ENCODE results near the gene ASB1. TPM values are rescaled to one million over a fixed set of nuclear protein-coding genes. Genes with fewer than 3 reads are reported as not detected.

The ASB1 gene
- total RNA-seq, 1 donor from 2014 or later, result 29.7 TPM

- TF ChIP-seq, protein P1, sequence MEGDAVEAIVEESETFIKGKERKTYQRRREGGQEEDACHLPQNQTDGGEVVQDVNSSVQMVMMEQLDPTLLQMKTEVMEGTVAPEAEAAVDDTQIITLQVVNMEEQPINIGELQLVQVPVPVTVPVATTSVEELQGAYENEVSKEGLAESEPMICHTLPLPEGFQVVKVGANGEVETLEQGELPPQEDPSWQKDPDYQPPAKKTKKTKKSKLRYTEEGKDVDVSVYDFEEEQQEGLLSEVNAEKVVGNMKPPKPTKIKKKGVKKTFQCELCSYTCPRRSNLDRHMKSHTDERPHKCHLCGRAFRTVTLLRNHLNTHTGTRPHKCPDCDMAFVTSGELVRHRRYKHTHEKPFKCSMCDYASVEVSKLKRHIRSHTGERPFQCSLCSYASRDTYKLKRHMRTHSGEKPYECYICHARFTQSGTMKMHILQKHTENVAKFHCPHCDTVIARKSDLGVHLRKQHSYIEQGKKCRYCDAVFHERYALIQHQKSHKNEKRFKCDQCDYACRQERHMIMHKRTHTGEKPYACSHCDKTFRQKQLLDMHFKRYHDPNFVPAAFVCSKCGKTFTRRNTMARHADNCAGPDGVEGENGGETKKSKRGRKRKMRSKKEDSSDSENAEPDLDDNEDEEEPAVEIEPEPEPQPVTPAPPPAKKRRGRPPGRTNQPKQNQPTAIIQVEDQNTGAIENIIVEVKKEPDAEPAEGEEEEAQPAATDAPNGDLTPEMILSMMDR (conservative IDR thresholded peaks at IDR 0.05; ENCODE audit: low read depth, low read length), result no peak
- H3K4me3 ChIP-seq (ENCODE audit: low read depth, low read length), result no peak overlapping the region
- no peak for DNase-seq (ENCODE audit: low read depth)
Measured at GRCh38 chr2:238409341-238410199, 17.2 kb upstream of the ASB1 start.

DNA sequence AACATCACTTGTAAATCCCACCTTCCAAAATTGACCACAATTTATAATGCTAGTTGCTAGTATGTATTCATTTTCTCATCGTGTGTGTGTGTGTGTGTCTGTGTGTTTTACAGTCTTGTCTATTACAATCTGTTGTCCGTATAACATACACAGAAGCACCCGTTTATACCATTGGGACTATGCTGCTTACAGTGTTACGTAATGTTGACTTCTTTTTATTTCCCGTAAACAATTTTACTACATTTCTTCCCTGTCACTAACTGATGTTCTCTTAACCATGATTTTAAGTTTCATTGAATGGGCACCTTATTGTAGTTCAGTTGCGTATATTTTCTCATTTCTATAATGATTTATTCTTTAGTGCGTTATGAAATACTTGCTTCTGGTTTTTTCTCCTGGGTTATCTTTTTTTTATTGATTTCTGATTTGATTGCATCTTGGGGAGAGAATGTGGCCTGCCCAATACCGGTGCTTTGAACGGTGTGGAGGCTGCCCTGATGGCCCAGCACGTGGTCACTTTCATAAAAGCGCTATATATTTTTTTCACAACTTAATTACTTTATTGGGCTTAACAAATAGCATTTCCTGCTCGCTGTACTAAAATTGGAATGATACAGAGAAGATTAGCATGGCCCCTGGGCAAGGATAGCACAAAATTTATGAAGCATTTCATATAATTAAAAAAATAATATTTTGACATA is 14.5 kb upstream of the ASB1 start:
- TF ChIP-seq, protein P1 (conservative IDR thresholded peaks at IDR 0.05; ENCODE audit: low read depth, low read length), result no peak
- H3K4me3 ChIP-seq (ENCODE audit: low read depth, low read length), result no peak overlapping the region
- no peak for DNase-seq (ENCODE audit: low read depth)

- no peak for DNase-seq (ENCODE audit: low read depth)
- TF ChIP-seq, protein P1 (conservative IDR thresholded peaks at IDR 0.05; ENCODE audit: low read depth, low read length), result no peak
- no peak overlapping the region for H3K4me3 ChIP-seq (ENCODE audit: low read depth, low read length)
Measured at GRCh38 chr2:238413368-238413767, 13.4 kb upstream of the ASB1 start.

- no peak for DNase-seq (ENCODE audit: low read depth)
- TF ChIP-seq, protein P1 (conservative IDR thresholded peaks at IDR 0.05; ENCODE audit: low read depth, low read length), result no peak
Measured at GRCh38 chr2:238415036-238415764, 11.5 kb upstream of the ASB1 start.

GRCh38 chr2:238415893-238416292 is 10.8 kb upstream of the ASB1 start:
- no peak for DNase-seq (ENCODE audit: low read depth)
- H3K4me3 ChIP-seq (ENCODE audit: low read depth, low read length), result no peak overlapping the region
- TF ChIP-seq, protein P1 (conservative IDR thresholded peaks at IDR 0.05; ENCODE audit: low read depth, low read length), result no peak

More at GRCh38 chr2:238415036-238415764, 11.5 kb upstream of the ASB1 start:
- no peak overlapping the region for H3K4me3 ChIP-seq (ENCODE audit: low read depth, low read length)

DNA sequence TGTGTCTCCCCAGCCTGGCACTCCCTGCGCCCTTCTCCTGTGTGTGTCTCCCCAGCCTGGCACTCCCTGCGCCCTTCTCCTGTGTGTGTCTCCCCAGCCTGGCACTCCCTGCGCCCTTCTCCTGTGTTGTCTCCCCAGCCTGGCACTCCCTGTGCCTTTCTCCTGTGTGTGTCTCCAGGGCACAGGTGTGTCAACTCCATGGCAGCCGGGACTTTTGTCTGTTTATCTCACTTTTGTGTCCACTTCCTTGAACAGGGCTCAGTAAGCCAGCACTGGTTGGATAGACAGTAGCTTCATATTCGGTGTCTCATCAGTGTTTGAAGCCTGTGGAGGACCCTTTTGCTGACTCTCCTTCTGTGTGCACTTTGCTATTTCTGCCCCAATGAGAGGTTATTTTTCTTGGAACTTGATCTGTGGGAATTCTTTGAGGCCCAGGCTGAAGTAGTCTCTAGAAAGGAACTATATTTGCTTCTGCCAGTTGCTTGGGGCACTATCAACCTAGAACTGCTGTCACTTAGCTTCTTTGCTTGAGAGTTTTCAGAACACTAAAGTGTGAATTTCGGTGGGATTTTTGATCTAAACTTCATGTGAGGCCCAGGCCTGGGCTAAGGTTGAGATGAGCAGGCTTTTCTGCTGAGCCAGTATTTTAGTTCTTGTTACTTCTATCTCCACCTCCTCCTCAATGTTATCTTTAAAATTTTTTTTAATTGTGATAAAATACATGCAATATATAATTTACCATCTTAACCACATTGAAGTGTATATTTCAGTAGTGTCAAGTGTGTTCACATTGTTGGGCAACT is 8.3 kb upstream of the ASB1 start:
- DNase-seq (ENCODE audit: low read depth), result no peak
- TF ChIP-seq, protein P1 (conservative IDR thresholded peaks at IDR 0.05; ENCODE audit: low read depth, low read length), result no peak
- H3K4me3 ChIP-seq (ENCODE audit: low read depth, low read length), result no peak overlapping the region

Data from epithelial cell of proximal tubule (primary cell).